Measurements from ENCODE around the gene BOK. TPM values are rescaled to one million over a fixed set of nuclear protein-coding genes. Genes with fewer than 3 reads are reported as not detected.

Gene BOK
- total RNA-seq, 1 experiment from 2014 or later = 18.6 TPM

DNA sequence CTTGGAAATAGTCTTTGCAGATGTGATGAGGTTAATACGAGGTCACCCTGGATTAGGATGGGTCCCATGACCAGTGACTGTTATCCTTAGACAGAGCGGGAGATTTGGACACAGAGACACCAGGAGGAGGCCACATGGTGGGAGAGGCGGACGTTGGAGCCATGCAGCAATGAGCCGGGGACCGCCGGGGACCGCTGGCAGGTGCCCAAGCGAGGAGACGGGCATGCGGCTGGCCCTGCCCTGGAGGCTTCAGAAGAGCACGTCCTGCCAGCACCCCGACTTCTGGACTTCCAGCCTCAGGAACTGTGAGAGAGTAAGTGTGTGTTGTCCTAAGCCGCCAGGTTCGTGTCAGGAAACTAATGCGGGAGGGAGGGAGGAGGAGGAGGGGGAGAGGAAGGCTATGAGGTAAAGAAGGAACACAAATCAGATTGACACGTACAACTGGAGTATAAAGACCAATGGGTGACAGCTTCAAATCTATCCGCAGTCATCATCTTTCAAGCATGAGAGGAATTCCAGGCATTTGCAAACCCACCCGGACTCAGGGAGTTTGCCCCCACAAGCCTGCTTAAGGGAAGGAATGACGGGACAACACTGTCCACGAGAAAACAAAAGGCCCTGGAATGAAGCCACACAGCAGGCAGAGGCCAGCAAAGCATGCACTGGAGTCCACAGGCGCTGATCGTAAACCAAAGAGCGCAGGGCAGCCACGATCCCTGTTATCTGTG lies 11.6 kb upstream of the BOK start:
- ChIA-PET POLR2A (no interaction called here), CTCF (no interaction called here)
- no peaks in the 10 kb centered on the region for H3K9me3 ChIP-seq
- H3K27ac Mint-ChIP-seq (ENCODE audit: unreplicated experiment) = no peak overlapping the region
- H3K27me3 ChIP-seq (replicated peaks; ENCODE audit: control insufficient read depth, insufficient read depth, low read length) = no peaks in the 10 kb centered on the region
- intact Hi-C loops (cut with micrococcal nuclease; ENCODE audit: unreplicated experiment) = loop anchor here (5.0 kb wide), 1 partner anchor 40 kb away; the partner anchor contains the start of gene STK25
- H3K4me3 Mint-ChIP-seq (ENCODE audit: unreplicated experiment) = no peak overlapping the region
- DNase-seq = peak; percentile 58 to 76
- no TSS peak for BruUV-seq (replicated peaks)
- H3K36me3 ChIP-seq (ENCODE audit: control insufficient read depth, insufficient read depth, low read length) = no peaks in the 10 kb centered on the region
- H3K4me3 ChIP-seq (ENCODE audit: low read depth, low read length) = no peak overlapping the region; the same call in 1 of the 2 replicates
- H3K36me3 Mint-ChIP-seq (ENCODE audit: insufficient read depth, unreplicated experiment) = no peaks in the 10 kb centered on the region
- TF ChIP-seq, protein P1, sequence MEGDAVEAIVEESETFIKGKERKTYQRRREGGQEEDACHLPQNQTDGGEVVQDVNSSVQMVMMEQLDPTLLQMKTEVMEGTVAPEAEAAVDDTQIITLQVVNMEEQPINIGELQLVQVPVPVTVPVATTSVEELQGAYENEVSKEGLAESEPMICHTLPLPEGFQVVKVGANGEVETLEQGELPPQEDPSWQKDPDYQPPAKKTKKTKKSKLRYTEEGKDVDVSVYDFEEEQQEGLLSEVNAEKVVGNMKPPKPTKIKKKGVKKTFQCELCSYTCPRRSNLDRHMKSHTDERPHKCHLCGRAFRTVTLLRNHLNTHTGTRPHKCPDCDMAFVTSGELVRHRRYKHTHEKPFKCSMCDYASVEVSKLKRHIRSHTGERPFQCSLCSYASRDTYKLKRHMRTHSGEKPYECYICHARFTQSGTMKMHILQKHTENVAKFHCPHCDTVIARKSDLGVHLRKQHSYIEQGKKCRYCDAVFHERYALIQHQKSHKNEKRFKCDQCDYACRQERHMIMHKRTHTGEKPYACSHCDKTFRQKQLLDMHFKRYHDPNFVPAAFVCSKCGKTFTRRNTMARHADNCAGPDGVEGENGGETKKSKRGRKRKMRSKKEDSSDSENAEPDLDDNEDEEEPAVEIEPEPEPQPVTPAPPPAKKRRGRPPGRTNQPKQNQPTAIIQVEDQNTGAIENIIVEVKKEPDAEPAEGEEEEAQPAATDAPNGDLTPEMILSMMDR (IDR thresholded peaks at IDR 0.05; ENCODE audit: insufficient read depth in 1 of 2, low read depth in 1 of 2, low read length in 1 of 2, severe bottlenecking in 1 of 2, unreplicated experiment in 1 of 2) = no peak
- H3K9me3 Mint-ChIP-seq (ENCODE audit: unreplicated experiment) = no peaks in the 10 kb centered on the region
- peaks cover 26% of the 10 kb centered on the region for H3K4me1 ChIP-seq
- H3K4me1 Mint-ChIP-seq (ENCODE audit: low read depth, unreplicated experiment) = no peaks in the 10 kb centered on the region
- no peaks in the 10 kb centered on the region for H3K27me3 Mint-ChIP-seq (ENCODE audit: insufficient read depth, unreplicated experiment)

GRCh38 chr2:241547781-241548450 lies 10.6 kb upstream of the BOK start:
- Histone ChIP-seq H3K27me3 (replicated peaks; ENCODE audit: control insufficient read depth, insufficient read depth, low read length) (no peaks in the 10 kb centered on the region), H3K4me3 (ENCODE audit: low read depth, low read length) (no peak overlapping the region), H3K36me3 (ENCODE audit: control insufficient read depth, insufficient read depth, low read length) (no peaks in the 10 kb centered on the region), H3K9me3 (no peaks in the 10 kb centered on the region), H3K4me1 (peaks cover 26% of the 10 kb centered on the region)
- Mint-ChIP-seq H3K4me3 (ENCODE audit: unreplicated experiment) (no peak overlapping the region), H3K27ac (ENCODE audit: unreplicated experiment) (no peak overlapping the region), H3K27me3 (ENCODE audit: insufficient read depth, unreplicated experiment) (no peaks in the 10 kb centered on the region), H3K9me3 (ENCODE audit: unreplicated experiment) (no peaks in the 10 kb centered on the region), H3K36me3 (ENCODE audit: insufficient read depth, unreplicated experiment) (no peaks in the 10 kb centered on the region), H3K4me1 (ENCODE audit: low read depth, unreplicated experiment) (no peaks in the 10 kb centered on the region)
- DNase-seq = no peak
- TF ChIP-seq, protein P1 (IDR thresholded peaks at IDR 0.05; ENCODE audit: insufficient read depth in 1 of 2, low read depth in 1 of 2, low read length in 1 of 2, severe bottlenecking in 1 of 2, unreplicated experiment in 1 of 2) = no peak
- intact Hi-C loops (cut with micrococcal nuclease; ENCODE audit: unreplicated experiment) = loop anchor here (5.0 kb wide), 1 partner anchor 41 kb away; the partner anchor contains the start of gene STK25
- POLR2A ChIA-PET = no interaction called here
- BruUV-seq (replicated peaks) = no TSS peak
- CTCF ChIA-PET = no interaction called here

DNA sequence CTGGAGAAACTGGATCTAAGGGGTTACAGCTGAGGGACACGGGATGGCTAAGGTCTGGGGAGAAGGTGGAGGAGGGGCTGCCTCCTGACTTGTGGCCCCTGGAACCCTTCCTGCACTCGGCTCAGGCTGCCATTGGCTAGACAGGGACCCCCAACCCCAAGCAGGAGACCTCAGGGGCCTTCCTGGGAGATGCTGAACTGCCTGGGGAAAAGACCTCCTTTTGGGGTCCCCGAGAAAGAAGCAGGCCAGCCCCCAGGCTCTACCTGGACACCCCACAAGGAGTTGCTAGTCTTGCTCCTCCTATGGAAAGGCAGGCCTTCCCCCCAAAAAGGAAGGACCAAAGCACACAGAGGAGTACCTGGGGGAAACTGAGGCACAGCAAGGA lies 10.1 kb upstream of the BOK start:
- DNase-seq = no peak
- Mint-ChIP-seq H3K9me3 (ENCODE audit: unreplicated experiment) (no peaks in the 10 kb centered on the region), H3K4me3 (ENCODE audit: unreplicated experiment) (no peak overlapping the region), H3K4me1 (ENCODE audit: low read depth, unreplicated experiment) (no peaks in the 10 kb centered on the region), H3K27me3 (ENCODE audit: insufficient read depth, unreplicated experiment) (no peaks in the 10 kb centered on the region), H3K27ac (ENCODE audit: unreplicated experiment) (no peak overlapping the region), H3K36me3 (ENCODE audit: insufficient read depth, unreplicated experiment) (no peaks in the 10 kb centered on the region)
- Histone ChIP-seq H3K4me3 (ENCODE audit: low read depth, low read length) (no peak overlapping the region), H3K9me3 (no peaks in the 10 kb centered on the region), H3K36me3 (ENCODE audit: control insufficient read depth, insufficient read depth, low read length) (no peaks in the 10 kb centered on the region), H3K27me3 (replicated peaks; ENCODE audit: control insufficient read depth, insufficient read depth, low read length) (no peaks in the 10 kb centered on the region), H3K4me1 (peaks cover 26% of the 10 kb centered on the region)
- BruUV-seq (replicated peaks) = no TSS peak
- CTCF ChIA-PET = no interaction called here
- TF ChIP-seq, protein P1 (IDR thresholded peaks at IDR 0.05; ENCODE audit: insufficient read depth in 1 of 2, low read depth in 1 of 2, low read length in 1 of 2, severe bottlenecking in 1 of 2, unreplicated experiment in 1 of 2) = no peak
- intact Hi-C loops (cut with micrococcal nuclease; ENCODE audit: unreplicated experiment) = loop anchor here (5.0 kb wide), 1 partner anchor 41 kb away; the partner anchor contains the start of gene STK25
- POLR2A ChIA-PET = no interaction called here
